Measurements from ENCODE around the gene ZNF423.

Gene ZNF423

GRCh38 chr16:49600536-49600935, 255.4 kb downstream of the ZNF423 start:
- no peak for DNase-seq (ENCODE audit: low read depth)

- DNase-seq (ENCODE audit: low read depth) = no peak
Observed at GRCh38 chr16:49599704-49600103, 256.2 kb downstream of the ZNF423 start.

GRCh38 chr16:49599281-49599680, 256.6 kb downstream of the ZNF423 start:
- DNase-seq (ENCODE audit: low read depth) = no peak

- no peak for DNase-seq (ENCODE audit: low read depth)
Observed at GRCh38 chr16:49598383-49599170, 257.3 kb downstream of the ZNF423 start.

GRCh38 chr16:49597796-49598195, 258.1 kb downstream of the ZNF423 start:
- no peak for DNase-seq (ENCODE audit: low read depth)

GRCh38 chr16:49596648-49597291, 259.1 kb downstream of the ZNF423 start:
- DNase-seq (ENCODE audit: low read depth) = no peak

- no peak for DNase-seq (ENCODE audit: low read depth)
Observed at GRCh38 chr16:49596068-49596467, 259.8 kb downstream of the ZNF423 start.

GRCh38 chr16:49594685-49595498, 261.0 kb downstream of the ZNF423 start:
- no peak for DNase-seq (ENCODE audit: low read depth)

GRCh38 chr16:49594153-49594552, 261.8 kb downstream of the ZNF423 start:
- DNase-seq (ENCODE audit: low read depth) = no peak

GRCh38 chr16:49593424-49594040, 262.4 kb downstream of the ZNF423 start:
- no peak for DNase-seq (ENCODE audit: low read depth)

GRCh38 chr16:49592546-49593423, 263.1 kb downstream of the ZNF423 start:
- DNase-seq (ENCODE audit: low read depth) = no peak

- no peak for DNase-seq (ENCODE audit: low read depth)
Observed at GRCh38 chr16:49590166-49590871, 265.6 kb downstream of the ZNF423 start.

- no peak for DNase-seq (ENCODE audit: low read depth)
Observed at GRCh38 chr16:49589544-49590031, 266.3 kb downstream of the ZNF423 start.

- no peak for DNase-seq (ENCODE audit: low read depth)
Observed at GRCh38 chr16:49588729-49589384, 267.1 kb downstream of the ZNF423 start.

- no peak for DNase-seq (ENCODE audit: low read depth)
Observed at GRCh38 chr16:49588026-49588425, 267.9 kb downstream of the ZNF423 start.

- DNase-seq (ENCODE audit: low read depth) = no peak
Observed at GRCh38 chr16:49587511-49587910, 268.4 kb downstream of the ZNF423 start.

GRCh38 chr16:49586466-49587450, 269.2 kb downstream of the ZNF423 start:
- DNase-seq (ENCODE audit: low read depth) = no peak

GRCh38 chr16:49585143-49585832, 270.6 kb downstream of the ZNF423 start:
- DNase-seq (ENCODE audit: low read depth) = no peak
